ENCODE results near the gene STRN. TPM values are rescaled to one million over a fixed set of nuclear protein-coding genes. Genes with fewer than 3 reads are reported as not detected.

Gene STRN
- total RNA-seq, 1 experiment from 2014 or later, result 25.3 TPM

- no TSS peak for BruUV-seq (replicated peaks)
- POLR2A ChIA-PET, result no interaction called here
- Mint-ChIP-seq H3K4me3 (ENCODE audit: unreplicated experiment) (no peak overlapping the region), H3K27ac (ENCODE audit: low read depth, unreplicated experiment) (no peak overlapping the region), H3K4me1 (ENCODE audit: insufficient read depth, unreplicated experiment) (peaks cover 6% of the 10 kb centered on the region), H3K9me3 (ENCODE audit: unreplicated experiment) (no peaks in the 10 kb centered on the region), H3K36me3 (ENCODE audit: insufficient read depth, unreplicated experiment) (peaks cover 21% of the 10 kb centered on the region), H3K27me3 (ENCODE audit: insufficient read depth, unreplicated experiment) (no peaks in the 10 kb centered on the region)
- DNase-seq (ENCODE audit: unreplicated experiment), result no peak
- CTCF ChIA-PET, result no interaction called here
- no peak for TF ChIP-seq CTCF (IDR thresholded peaks at IDR 0.05; ENCODE audit: unreplicated experiment)
- intact Hi-C loops (cut with micrococcal nuclease), result no loop called here
These were observed 79.7 kb downstream of the STRN start for GRCh38 chr2:36886664-36887063.

- intact Hi-C loops (cut with micrococcal nuclease), result no loop called here
- Mint-ChIP-seq H3K27ac (ENCODE audit: low read depth, unreplicated experiment) (no peak overlapping the region), H3K4me1 (ENCODE audit: insufficient read depth, unreplicated experiment) (peaks cover 6% of the 10 kb centered on the region), H3K36me3 (ENCODE audit: insufficient read depth, unreplicated experiment) (peaks cover 22% of the 10 kb centered on the region), H3K9me3 (ENCODE audit: unreplicated experiment) (no peaks in the 10 kb centered on the region), H3K27me3 (ENCODE audit: insufficient read depth, unreplicated experiment) (no peaks in the 10 kb centered on the region), H3K4me3 (ENCODE audit: unreplicated experiment) (no peak overlapping the region)
- no peak for DNase-seq (ENCODE audit: unreplicated experiment)
- ChIA-PET CTCF (no interaction called here), POLR2A (no interaction called here)
- TF ChIP-seq CTCF (IDR thresholded peaks at IDR 0.05; ENCODE audit: unreplicated experiment), result no peak
- BruUV-seq (replicated peaks), result no TSS peak
These were observed 80.7 kb downstream of the STRN start for GRCh38 chr2:36885605-36886004.

- no TSS peak for BruUV-seq (replicated peaks)
- Mint-ChIP-seq H3K36me3 (ENCODE audit: insufficient read depth, unreplicated experiment) (peaks cover 34% of the 10 kb centered on the region), H3K27ac (ENCODE audit: low read depth, unreplicated experiment) (no peak overlapping the region), H3K4me3 (ENCODE audit: unreplicated experiment) (no peak overlapping the region), H3K9me3 (ENCODE audit: unreplicated experiment) (no peaks in the 10 kb centered on the region), H3K27me3 (ENCODE audit: insufficient read depth, unreplicated experiment) (no peaks in the 10 kb centered on the region), H3K4me1 (ENCODE audit: insufficient read depth, unreplicated experiment) (no peaks in the 10 kb centered on the region)
- intact Hi-C loops (cut with micrococcal nuclease), result no loop called here
- POLR2A ChIA-PET, result no interaction called here
- CTCF ChIA-PET, result no interaction called here
- no peak for DNase-seq (ENCODE audit: unreplicated experiment)
- no peak for TF ChIP-seq CTCF (IDR thresholded peaks at IDR 0.05; ENCODE audit: unreplicated experiment)
These were observed 83.8 kb downstream of the STRN start for GRCh38 chr2:36882532-36882931.

GRCh38 chr2:36881816-36882215, 84.5 kb downstream of the STRN start:
- TF ChIP-seq CTCF (IDR thresholded peaks at IDR 0.05; ENCODE audit: unreplicated experiment), result no peak
- Mint-ChIP-seq H3K4me1 (ENCODE audit: insufficient read depth, unreplicated experiment) (no peaks in the 10 kb centered on the region), H3K36me3 (ENCODE audit: insufficient read depth, unreplicated experiment) (peaks cover 41% of the 10 kb centered on the region), H3K27me3 (ENCODE audit: insufficient read depth, unreplicated experiment) (no peaks in the 10 kb centered on the region), H3K4me3 (ENCODE audit: unreplicated experiment) (no peak overlapping the region), H3K9me3 (ENCODE audit: unreplicated experiment) (no peaks in the 10 kb centered on the region), H3K27ac (ENCODE audit: low read depth, unreplicated experiment) (no peak overlapping the region)
- intact Hi-C loops (cut with micrococcal nuclease), result no loop called here
- ChIA-PET POLR2A (no interaction called here), CTCF (no interaction called here)
- no peak for DNase-seq (ENCODE audit: unreplicated experiment)
- no TSS peak for BruUV-seq (replicated peaks)

All from MCF 10A (cell line).